Measurements from ENCODE around the gene TEX13B.
"Not testable (repeated sequence)": the region's sequence is repeated elsewhere in the genome, so short reads cannot be mapped to it uniquely, and the experiment has no call there.

TEX13B gene

DNA sequence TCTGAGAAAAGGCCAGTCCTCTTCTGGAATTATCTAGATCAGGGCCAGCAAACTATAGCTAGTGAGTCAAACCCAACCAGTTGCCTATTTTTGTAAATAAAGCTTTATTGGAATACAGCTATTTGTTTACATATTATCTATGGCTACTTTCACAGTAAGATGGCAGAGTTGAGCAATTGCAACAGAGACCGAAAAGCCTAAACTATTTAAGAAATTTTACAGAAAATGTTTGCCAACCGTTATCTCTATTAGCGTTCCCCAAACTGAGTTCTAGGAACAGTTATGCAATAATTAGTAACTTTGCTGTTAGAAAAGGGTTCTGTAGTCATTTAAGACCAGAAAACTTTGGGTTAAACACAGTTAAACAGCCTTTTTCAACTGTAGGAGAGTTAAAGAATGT lies 10.5 kb downstream of the TEX13B start:
- peaks cover 0 to 7% (median 0%) of the 10 kb centered on the region in 3 donors for H3K9me3 ChIP-seq
- H3K4me1 ChIP-seq = no peaks in the 10 kb centered on the region
- H3K27ac ChIP-seq = no peak overlapping the region
- H3K4me3 ChIP-seq = no peak overlapping the region
- TF ChIP-seq, protein P1, sequence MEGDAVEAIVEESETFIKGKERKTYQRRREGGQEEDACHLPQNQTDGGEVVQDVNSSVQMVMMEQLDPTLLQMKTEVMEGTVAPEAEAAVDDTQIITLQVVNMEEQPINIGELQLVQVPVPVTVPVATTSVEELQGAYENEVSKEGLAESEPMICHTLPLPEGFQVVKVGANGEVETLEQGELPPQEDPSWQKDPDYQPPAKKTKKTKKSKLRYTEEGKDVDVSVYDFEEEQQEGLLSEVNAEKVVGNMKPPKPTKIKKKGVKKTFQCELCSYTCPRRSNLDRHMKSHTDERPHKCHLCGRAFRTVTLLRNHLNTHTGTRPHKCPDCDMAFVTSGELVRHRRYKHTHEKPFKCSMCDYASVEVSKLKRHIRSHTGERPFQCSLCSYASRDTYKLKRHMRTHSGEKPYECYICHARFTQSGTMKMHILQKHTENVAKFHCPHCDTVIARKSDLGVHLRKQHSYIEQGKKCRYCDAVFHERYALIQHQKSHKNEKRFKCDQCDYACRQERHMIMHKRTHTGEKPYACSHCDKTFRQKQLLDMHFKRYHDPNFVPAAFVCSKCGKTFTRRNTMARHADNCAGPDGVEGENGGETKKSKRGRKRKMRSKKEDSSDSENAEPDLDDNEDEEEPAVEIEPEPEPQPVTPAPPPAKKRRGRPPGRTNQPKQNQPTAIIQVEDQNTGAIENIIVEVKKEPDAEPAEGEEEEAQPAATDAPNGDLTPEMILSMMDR (IDR thresholded peaks at IDR 0.05) = no peak
- H3K36me3 ChIP-seq = no peaks in the 10 kb centered on the region
- DNase-seq = no peak
- intact Hi-C loops (cut with DNase I; ENCODE audit: low total_unique reads) = no loop called here
- no peaks in the 10 kb centered on the region for H3K27me3 ChIP-seq

DNA sequence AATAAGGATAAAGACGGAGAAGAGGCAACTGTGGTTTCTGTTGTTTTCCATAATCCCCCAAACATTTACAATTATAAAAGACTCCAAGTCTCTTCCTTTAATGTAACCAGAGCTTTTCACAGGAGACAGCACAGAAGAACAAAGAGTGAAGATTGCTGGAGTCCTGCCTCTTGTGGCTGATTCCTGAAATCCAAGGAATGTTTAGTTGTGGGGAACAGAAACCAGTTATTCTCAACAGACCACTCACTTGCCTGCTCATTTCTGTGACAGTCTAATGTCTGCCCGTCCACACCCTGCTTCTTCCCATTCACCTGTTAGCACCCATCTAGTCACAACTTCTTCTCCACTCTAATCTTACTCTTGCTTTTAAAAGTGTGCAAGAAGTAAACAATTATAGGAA lies 12.1 kb downstream of the TEX13B start:
- H3K4me1 ChIP-seq = no peaks in the 10 kb centered on the region
- no peaks in the 10 kb centered on the region for H3K36me3 ChIP-seq
- H3K9me3 ChIP-seq = peaks cover 0 to 7% (median 0%) of the 10 kb centered on the region in 3 donors
- no peak overlapping the region for H3K27ac ChIP-seq
- no peak for DNase-seq
- intact Hi-C loops (cut with DNase I; ENCODE audit: low total_unique reads) = no loop called here
- no peak overlapping the region for H3K4me3 ChIP-seq
- TF ChIP-seq, protein P1 (IDR thresholded peaks at IDR 0.05) = no peak
- no peaks in the 10 kb centered on the region for H3K27me3 ChIP-seq

DNA sequence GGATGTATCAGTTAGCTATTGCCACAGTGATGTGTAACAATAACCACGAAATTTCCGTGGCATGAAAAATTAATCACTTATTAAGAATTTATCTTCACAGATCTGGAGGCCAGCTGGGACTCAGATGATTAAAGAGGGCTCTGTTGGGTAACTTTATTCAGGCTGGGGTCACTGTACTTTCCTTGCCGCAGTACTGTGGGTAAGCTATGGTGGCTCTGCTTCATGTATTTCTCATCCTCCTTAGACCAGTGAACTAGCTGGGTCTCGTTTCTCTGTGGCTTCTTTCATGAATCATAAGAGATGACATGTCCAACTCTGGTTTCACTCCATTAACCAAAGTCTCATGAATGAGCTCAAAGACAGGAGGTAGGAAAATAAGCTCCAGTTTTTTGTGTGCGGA lies 13.5 kb downstream of the TEX13B start:
- Histone ChIP-seq H3K9me3 (peaks cover 0 to 8% (median 0%) of the 10 kb centered on the region in 3 donors), H3K4me1 (no peaks in the 10 kb centered on the region), H3K27me3 (no peaks in the 10 kb centered on the region), H3K36me3 (no peaks in the 10 kb centered on the region), H3K27ac (no peak overlapping the region), H3K4me3 (no peak overlapping the region)
- no peak for DNase-seq
- TF ChIP-seq, protein P1 (IDR thresholded peaks at IDR 0.05) = no peak
- intact Hi-C loops (cut with DNase I; ENCODE audit: low total_unique reads) = no loop called here

DNA sequence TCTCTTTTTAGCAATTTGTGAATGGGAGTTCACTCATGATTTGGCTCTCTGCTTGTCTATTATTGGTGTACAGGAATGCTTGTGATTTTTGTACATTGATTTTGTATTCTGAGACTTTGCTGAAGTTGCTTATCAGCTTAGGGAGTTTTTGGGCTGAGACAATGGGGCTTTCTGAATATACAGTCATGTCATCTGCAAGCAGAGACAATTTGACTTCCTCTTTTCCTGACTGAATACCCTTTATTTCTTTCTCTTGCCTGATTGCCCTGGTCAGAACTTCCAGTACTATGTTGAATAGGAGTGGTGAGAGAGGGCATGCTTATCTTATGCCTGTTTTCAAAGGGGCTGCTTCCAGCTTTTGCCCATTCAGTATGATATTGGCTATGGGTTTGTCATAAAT lies 26.8 kb downstream of the TEX13B start:
- H3K27me3 ChIP-seq; H3K36me3 ChIP-seq; DNase-seq; H3K4me1 ChIP-seq; H3K4me3 ChIP-seq; H3K9me3 ChIP-seq; intact Hi-C loops (cut with DNase I; ENCODE audit: low total_unique reads); H3K27ac ChIP-seq: not testable (repeated sequence)

DNA sequence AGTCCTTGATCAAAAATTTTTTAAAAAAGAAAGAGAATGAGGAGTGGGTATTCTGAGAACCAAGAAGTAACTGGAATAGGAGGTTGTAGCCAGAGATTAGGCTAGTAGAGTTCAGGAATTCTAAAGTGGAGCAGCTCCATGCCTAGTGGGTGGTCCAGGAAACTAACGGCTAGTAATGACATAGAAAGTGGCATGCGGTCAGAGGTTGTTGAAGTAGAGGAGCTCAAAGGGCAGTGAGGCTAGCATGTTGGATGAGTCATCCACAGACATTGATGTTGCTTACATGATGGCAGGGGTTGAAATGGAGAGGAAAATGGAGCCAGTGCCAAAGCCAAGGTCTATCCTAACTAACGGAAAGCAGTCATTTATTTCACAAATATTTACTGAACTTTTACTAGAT lies 42.1 kb downstream of the TEX13B start:
- intact Hi-C loops (cut with DNase I; ENCODE audit: low total_unique reads) = no loop called here
- Histone ChIP-seq H3K4me3 (no peak overlapping the region), H3K36me3 (no peaks in the 10 kb centered on the region), H3K9me3 (no peaks in the 10 kb centered on the region), H3K27me3 (no peaks in the 10 kb centered on the region), H3K27ac (no peak overlapping the region), H3K4me1 (peaks cover 0 to 10% (median 4%) of the 10 kb centered on the region in 4 donors)
- no peak for DNase-seq
- TF ChIP-seq, protein P1 (IDR thresholded peaks at IDR 0.05) = no peak

DNA sequence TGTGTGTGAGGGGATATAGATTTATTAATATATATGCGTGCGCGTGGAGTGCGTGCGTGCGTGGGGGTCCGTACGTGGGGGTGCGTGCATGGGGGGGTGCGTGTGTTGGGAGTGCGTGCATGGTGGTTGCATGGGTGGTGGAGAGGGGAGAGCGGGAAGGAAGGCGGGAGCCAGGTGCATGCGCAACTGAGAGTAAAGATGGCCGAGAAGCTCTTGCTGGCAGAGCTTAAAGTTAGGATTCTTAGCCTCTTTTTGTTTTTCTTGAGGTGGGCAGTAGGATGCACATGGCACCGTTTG lies 45.8 kb downstream of the TEX13B start:
- intact Hi-C loops (cut with DNase I; ENCODE audit: low total_unique reads) = no loop called here
- Histone ChIP-seq H3K36me3 (no peaks in the 10 kb centered on the region), H3K4me1 (peaks cover 0 to 10% (median 4%) of the 10 kb centered on the region in 4 donors), H3K27ac (no peak overlapping the region), H3K27me3 (no peaks in the 10 kb centered on the region), H3K4me3 (no peak overlapping the region), H3K9me3 (no peaks in the 10 kb centered on the region)
- no peak for DNase-seq
- TF ChIP-seq, protein P1 (IDR thresholded peaks at IDR 0.05) = no peak

Data from tibial artery (tissue), 4 donors.